Osteocyte (in vitro differentiated cells): Measurements from ENCODE around the gene TCF3. TPM values are rescaled to one million over a fixed set of nuclear protein-coding genes. Genes with fewer than 3 reads are reported as not detected.

Experiments
- DNase-seq: peaks from one replicate; pipeline ENCODE4 v3.0.0; 2021; ENCODE audit warnings: mixed read lengths; ENCODE audit not compliant: unreplicated experiment; ENCODE audit errors: extremely low spot score
- H3K27ac Mint-ChIP-seq: one replicate; pipeline ENCODE4 v1.8.0; 2021; ENCODE audit warnings: mild to moderate bottlenecking, mixed read lengths; ENCODE audit not compliant: unreplicated experiment
- H3K27me3 Mint-ChIP-seq: one replicate; pipeline ENCODE4 v1.8.0; 2021; ENCODE audit warnings: mixed read lengths; ENCODE audit not compliant: unreplicated experiment
- H3K36me3 Mint-ChIP-seq: one replicate; pipeline ENCODE4 v1.8.0; 2021; ENCODE audit warnings: mixed read lengths; ENCODE audit not compliant: unreplicated experiment
- H3K4me1 Mint-ChIP-seq: one replicate; pipeline ENCODE4 v1.8.0; 2021; ENCODE audit warnings: mixed read lengths; ENCODE audit not compliant: unreplicated experiment
- H3K4me3 Mint-ChIP-seq: one replicate; pipeline ENCODE4 v1.8.0; 2021; ENCODE audit warnings: mild to moderate bottlenecking, moderate library complexity, mixed read lengths; ENCODE audit not compliant: unreplicated experiment
- H3K9me3 Mint-ChIP-seq: one replicate; pipeline ENCODE4 v1.8.0; 2021; ENCODE audit warnings: mixed read lengths; ENCODE audit not compliant: unreplicated experiment
- CTCF ChIP-seq: fragments of 200-600 bp; sonication (generic); IDR thresholded peaks from 2 replicates; pipeline ENCODE4 v1.5.0; 2021; ENCODE audit warnings: antibody characterized with exemption, mild to moderate bottlenecking, moderate library complexity
- total RNA-seq: library from RNA; stranded (reverse); gene quantifications from 2 replicates; pipeline ENCODE4 v1.2.1, GENCODE V29; 2021

TCF3 gene
- total RNA-seq, 1 donor from 2014 or later, result 180 TPM

DNA sequence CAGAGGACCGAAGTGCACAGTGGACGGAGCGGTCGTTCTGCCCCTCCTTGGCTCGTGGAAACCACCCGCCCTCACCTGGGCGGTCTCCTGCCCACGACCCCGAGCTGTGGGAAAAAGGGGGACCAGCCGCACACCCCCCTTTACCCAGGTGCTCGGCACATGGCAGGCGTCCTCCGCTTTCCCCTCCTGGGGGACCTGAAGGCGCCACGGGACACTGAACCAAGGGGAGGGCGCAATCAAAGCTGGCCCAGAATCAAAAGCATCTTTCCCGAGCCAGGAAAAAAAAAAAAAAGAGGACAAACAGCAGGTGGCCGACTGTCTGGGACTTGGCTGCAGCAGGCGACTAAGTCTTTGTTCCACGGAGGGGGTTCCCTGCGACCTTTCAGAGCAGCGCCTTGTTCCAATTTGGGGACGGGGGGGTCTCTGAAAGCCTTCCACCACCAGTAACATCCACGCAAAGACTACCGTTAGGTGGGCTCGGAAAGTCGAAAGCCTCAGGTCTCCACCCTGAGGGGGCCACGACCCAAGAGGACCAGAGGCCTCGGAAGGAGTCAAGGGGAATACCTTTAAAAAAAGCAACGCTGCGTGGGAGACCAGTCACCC lies 60.9 kb downstream of the TCF3 start:
- Mint-ChIP-seq H3K27ac (peak overlapping the region; percentile 83), H3K4me3 (peak overlapping the region; percentile 87), H3K27me3 (no peaks in the 10 kb centered on the region), H3K4me1 (peaks cover 29% of the 10 kb centered on the region), H3K36me3 (peaks cover 2% of the 10 kb centered on the region), H3K9me3 (no peaks in the 10 kb centered on the region)
- no peak for DNase-seq
- no peak for TF ChIP-seq CTCF

DNA sequence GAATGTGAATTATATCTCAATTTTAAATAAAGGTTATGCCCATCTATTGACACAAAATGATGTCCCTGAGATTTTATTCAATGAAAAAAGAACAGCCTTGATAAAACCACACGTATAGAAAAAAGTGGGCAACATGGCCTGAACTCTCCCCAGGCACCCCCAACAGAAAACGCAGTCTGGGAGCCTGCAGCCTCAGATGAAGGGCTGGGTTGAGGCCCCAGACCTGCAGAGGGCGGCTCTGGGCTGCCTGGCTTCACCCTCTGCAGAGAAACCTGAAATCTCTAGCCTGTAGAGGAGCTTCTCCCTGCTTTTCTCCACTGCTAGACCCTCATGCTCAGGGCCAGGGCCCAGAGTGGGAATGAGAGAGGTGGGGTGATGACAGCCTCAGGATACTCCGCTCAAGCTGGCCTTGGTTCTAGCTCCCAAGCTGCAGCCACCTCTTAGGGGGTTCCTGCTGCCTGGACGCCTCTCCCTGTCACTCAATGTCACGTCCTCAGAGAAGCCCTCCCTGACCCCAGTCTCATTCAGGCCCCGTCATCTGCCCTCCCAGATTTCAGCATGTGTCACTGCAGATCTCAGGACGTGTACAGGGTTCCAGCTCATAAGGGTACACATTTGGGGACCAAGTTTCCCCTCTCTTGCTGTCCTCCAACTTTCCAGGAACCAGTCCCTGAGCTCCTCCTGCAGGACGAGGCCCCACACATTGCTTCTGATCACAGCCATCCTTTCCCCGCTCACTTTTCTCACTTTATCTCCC lies 61.6 kb downstream of the TCF3 start:
- H3K4me3 Mint-ChIP-seq, result peak overlapping the region; percentile 87
- H3K9me3 Mint-ChIP-seq, result no peaks in the 10 kb centered on the region
- H3K27me3 Mint-ChIP-seq, result no peaks in the 10 kb centered on the region
- H3K36me3 Mint-ChIP-seq, result peaks cover 2% of the 10 kb centered on the region
- H3K27ac Mint-ChIP-seq, result peak overlapping the region; percentile 83
- peaks cover 29% of the 10 kb centered on the region for H3K4me1 Mint-ChIP-seq
- no peak for DNase-seq
- peak; percentile 41 for TF ChIP-seq CTCF

GRCh38 chr19:1587872-1588271 lies 64.5 kb downstream of the TCF3 start:
- Mint-ChIP-seq H3K27ac (peak overlapping the region; percentile 47), H3K4me3 (no peak overlapping the region), H3K27me3 (no peaks in the 10 kb centered on the region), H3K9me3 (no peaks in the 10 kb centered on the region), H3K4me1 (peaks cover 27% of the 10 kb centered on the region), H3K36me3 (peaks cover 6% of the 10 kb centered on the region)
- no peak for DNase-seq
- TF ChIP-seq CTCF, result no peak

DNA sequence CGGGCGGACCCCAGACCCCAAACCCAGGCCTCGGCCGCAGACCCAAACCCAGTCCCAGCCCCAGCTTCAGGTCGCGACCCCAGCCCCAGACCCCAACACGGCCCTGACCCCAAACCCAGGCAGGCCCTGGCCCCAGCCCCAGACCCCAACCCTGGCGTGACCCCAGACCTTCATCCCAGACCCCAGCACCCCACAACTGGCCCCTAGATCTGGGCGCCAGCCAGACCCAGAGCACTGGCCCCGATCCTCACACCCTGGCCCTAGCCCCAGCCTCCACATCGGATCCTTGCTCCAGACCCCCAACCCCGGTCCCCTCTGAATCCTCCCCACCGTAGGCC lies 67.2 kb downstream of the TCF3 start:
- H3K4me1 Mint-ChIP-seq, result peaks cover 15% of the 10 kb centered on the region
- TF ChIP-seq CTCF, result no peak
- no peaks in the 10 kb centered on the region for H3K27me3 Mint-ChIP-seq
- DNase-seq, result no peak
- H3K9me3 Mint-ChIP-seq, result no peaks in the 10 kb centered on the region
- H3K36me3 Mint-ChIP-seq, result peaks cover 11% of the 10 kb centered on the region
- no peak overlapping the region for H3K4me3 Mint-ChIP-seq
- H3K27ac Mint-ChIP-seq, result no peak overlapping the region

GRCh38 chr19:1584500-1585242 lies 67.7 kb downstream of the TCF3 start:
- Mint-ChIP-seq H3K4me1 (peaks cover 10% of the 10 kb centered on the region), H3K4me3 (no peak overlapping the region), H3K27ac (no peak overlapping the region), H3K27me3 (no peaks in the 10 kb centered on the region), H3K36me3 (peaks cover 14% of the 10 kb centered on the region), H3K9me3 (no peaks in the 10 kb centered on the region)
- no peak for TF ChIP-seq CTCF
- DNase-seq, result no peak
